Spleen (tissue), 11 donors: ENCODE results near the gene SAA1. TPM values are rescaled to one million over a fixed set of nuclear protein-coding genes. Genes with fewer than 3 reads are reported as not detected.
A peak's percentile ranks its signal among the peaks of the same experiment; 100 is the strongest.

Experiments used
- DNase-seq: peaks from one replicate; pipeline ENCODE4 v3.0.0-alpha.2; 2020
- H3K27ac ChIP-seq, 8 donors: fragments of 200-600 bp; sonication (generic) in 7 of 8; 1 replicate in 4 of 8; 2 replicates in 4 of 8; pipeline versions ENCODE4 v1.5.0 to v1.8.0; 2016 to 2021; ENCODE audit warnings: inconsistent platforms in 4 of 8, mild to moderate bottlenecking in 4 of 8, moderate library complexity in 1 of 8
- H3K27me3 ChIP-seq, 7 donors: fragments of 200-600 bp; sonication (generic) in 6 of 7; replicated peaks in 1 of 7; 1 replicate in 4 of 7; 2 replicates in 3 of 7; pipeline versions ENCODE4 v1.5.0 to v1.8.0; 2016 to 2021; ENCODE audit warnings: inconsistent platforms in 3 of 7, mild to moderate bottlenecking in 1 of 7
- H3K36me3 ChIP-seq, 6 donors: fragments of 200-600 bp; sonication (generic) in 5 of 6; 1 replicate in 4 of 6; 2 replicates in 2 of 6; pipeline versions ENCODE4 v1.5.0 to v1.8.0; 2016 to 2021; ENCODE audit warnings: inconsistent platforms in 2 of 6
- H3K4me1 ChIP-seq, 6 donors: fragments of 200-600 bp; sonication (generic) in 5 of 6; 1 replicate in 3 of 6; 2 replicates in 3 of 6; pipeline versions ENCODE4 v1.5.0 to v1.8.0; 2016 to 2021; ENCODE audit warnings: inconsistent platforms in 3 of 6
- H3K4me3 ChIP-seq, 8 donors: fragments of 200-600 bp; sonication (generic) in 7 of 8; 1 replicate in 4 of 8; 2 replicates in 4 of 8; pipeline versions ENCODE4 v1.5.0 to v1.8.0; 2016 to 2021; ENCODE audit warnings: inconsistent platforms in 4 of 8, mild to moderate bottlenecking in 4 of 8, moderate library complexity in 2 of 8
- H3K9me3 ChIP-seq, 8 donors: fragments of 200-600 bp; sonication (generic) in 7 of 8; 1 replicate in 4 of 8; 2 replicates in 4 of 8; pipeline versions ENCODE4 v1.5.0 to v1.8.0; 2016 to 2021; ENCODE audit warnings: inconsistent platforms in 4 of 8
- CTCF ChIP-seq, 11 experiments: fragments of 200-600 bp in 7 of 11; fragments of 450-650 bp in 4 of 11; sonication (generic) in 4 of 11; IDR thresholded peaks in 8 of 11; conservative IDR thresholded peaks in 3 of 11; 1 replicate in 7 of 11; 2 replicates in 4 of 11; pipeline versions ENCODE4 v1.4.0 to v1.8.0; 2016 to 2021; ENCODE audit warnings: antibody characterized with exemption in 11 of 11, inconsistent platforms in 4 of 11, mild to moderate bottlenecking in 1 of 11
- POLR2A ChIP-seq, 3 donors: fragments of 450-650 bp; IDR thresholded peaks; one replicate each; pipeline ENCODE4 v1.5.1; 2017; ENCODE audit warnings: antibody characterized with exemption in 3 of 3, mild to moderate bottlenecking in 1 of 3
- POLR2AphosphoS5 ChIP-seq, 3 donors: sonication (generic); formaldehyde crosslinking; IDR thresholded peaks; one replicate each; pipeline ENCODE4 v1.5.1; 2017; ENCODE audit warnings: antibody characterized with exemption in 3 of 3
- WGBS, 5 donors: extraction: QIAGEN DNeasy Blood & Tissue Kit in 3 of 5; methylation state at CpG; one replicate each; pipeline versions ENCODE4 v1.1.5 to v1.1.7; 2013 to 2018; 5-methylcytosine and 5-hydroxymethylcytosine counted together
- intact Hi-C: fragments of 100-400 bp; cut with DNase I; formaldehyde crosslinking; loops from one replicate; pipeline ENCODE4 v1.15.0; 2023; ENCODE audit warnings: low total_unique reads
- polyA plus RNA-seq, 3 donors: library from polyadenylated mRNA; stranded (reverse); fragments of 200-250 nt; gene quantifications; one replicate each; pipeline ENCODE4 v1.2.1, GENCODE V29; 2013
- small RNA-seq, 4 donors: library from RNA; depleted of rRNA; stranded (forward); fragments of <200 nt; gene quantifications; one replicate each; pipeline ENCODE3, GENCODE V24; 2016
- total RNA-seq, 7 donors: library from RNA; depleted of rRNA in 3 of 7; stranded (reverse); fragments of >200 nt in 3 of 7; fragmentation: NEBNext Ultra II Directional in 4 of 7; extraction: Animal tissue kit (Norgen Biotek cat#: 25700) in 4 of 7; gene quantifications; one replicate each; pipeline versions ENCODE4 v1.1.0 to v1.2.1, GENCODE V29; 2016 to 2021
- donor health status: healthy with polysubstance abuse.
- donor health status: DM: no; HTN: no; CAD: no; lungs with moderate emphysema.
- donor health status: DM: no; HTN: no; CAD: no.
- donor health status: Bipolar disorder and iron deficiency.
- donor health status: healthy.
- donor health status: DM: no; HTN: no; CAD: no.
- donor health status: DM: yes; HTN: yes; CAD: no.

SAA1 gene
- total and polyA plus RNA-seq, 10 donors, result 1.0 to 84.3 (median 4.2) TPM; not detected in 2

GRCh38 chr11:18314784-18315523 lies 48.9 kb downstream of the SAA1 start:
- H3K27me3 ChIP-seq, result no peaks in the 10 kb centered on the region
- peaks cover 0 to 63% (median 9%) of the 10 kb centered on the region in 6 donors for H3K36me3 ChIP-seq
- no peaks in the 10 kb centered on the region for H3K9me3 ChIP-seq
- H3K4me1 ChIP-seq, result peaks cover 3 to 81% (median 33%) of the 10 kb centered on the region in 6 donors
- no peak for DNase-seq
- intact Hi-C loops, result no loop called here
- 75 to 84% (median 82%) methylated on average over 9 of the region's 9 CpGs for WGBS, 5 donors
- peak overlapping the region in 6 of 8 donors; percentile 30 to 77 (median 49) for H3K27ac ChIP-seq
- H3K4me3 ChIP-seq, result no peak overlapping the region
- TF ChIP-seq CTCF (IDR thresholded peaks at IDR 0.05 in 8 of 11, conservative IDR thresholded peaks at IDR 0.05 in 3 of 11) (no peak), POLR2A (IDR thresholded peaks at IDR 0.05) (no peak), POLR2AphosphoS5 (IDR thresholded peaks at IDR 0.05) (no peak)

DNA sequence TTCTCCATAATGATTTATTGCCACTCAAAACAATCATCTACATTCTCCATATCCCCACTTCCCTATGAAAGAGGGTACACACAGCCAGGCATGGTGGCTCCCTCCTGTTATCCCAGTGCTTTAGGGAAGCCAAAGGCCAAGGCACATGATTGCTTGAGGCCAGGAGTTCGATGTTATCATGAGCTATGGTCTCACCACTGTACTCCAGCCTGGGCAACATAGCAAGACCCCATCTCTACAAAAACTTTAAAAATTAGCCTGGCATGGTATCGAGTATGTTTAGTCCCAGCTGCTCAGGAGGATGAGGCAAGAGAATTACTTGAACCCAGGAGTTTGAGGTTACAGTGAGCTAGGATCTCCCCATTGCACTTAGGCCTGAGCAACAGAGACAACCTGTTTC lies 49.8 kb downstream of the SAA1 start:
- no peak overlapping the region for H3K4me3 ChIP-seq
- no peak for TF ChIP-seq POLR2AphosphoS5 (IDR thresholded peaks at IDR 0.05)
- no peak for TF ChIP-seq POLR2A (IDR thresholded peaks at IDR 0.05)
- TF ChIP-seq CTCF (IDR thresholded peaks at IDR 0.05 in 8 of 11, conservative IDR thresholded peaks at IDR 0.05 in 3 of 11), result no peak
- intact Hi-C loops, result no loop called here
- 93 to 97% (median 95%) methylated on average over 2 of the region's 2 CpGs for WGBS, 5 donors
- peaks cover 10 to 84% (median 38%) of the 10 kb centered on the region in 6 donors for H3K4me1 ChIP-seq
- peak overlapping the region in 1 of 8 donors; percentile 77 for H3K27ac ChIP-seq
- no peaks in the 10 kb centered on the region for H3K27me3 ChIP-seq
- peaks cover 0 to 54% (median 1%) of the 10 kb centered on the region in 6 donors for H3K36me3 ChIP-seq
- no peak for DNase-seq
- no peaks in the 10 kb centered on the region for H3K9me3 ChIP-seq

GRCh38 chr11:18317551-18317950 lies 51.5 kb downstream of the SAA1 start:
- H3K4me1 ChIP-seq, result peaks cover 14 to 78% (median 37%) of the 10 kb centered on the region in 6 donors
- no peak for DNase-seq
- no peak overlapping the region for H3K27ac ChIP-seq
- WGBS, 5 donors, result 86 to 94% (median 90%) methylated on average over 4 of the region's 4 CpGs
- no peaks in the 10 kb centered on the region for H3K27me3 ChIP-seq
- TF ChIP-seq CTCF (IDR thresholded peaks at IDR 0.05 in 8 of 11, conservative IDR thresholded peaks at IDR 0.05 in 3 of 11), result no peak
- no peak overlapping the region for H3K4me3 ChIP-seq
- H3K36me3 ChIP-seq, result peaks cover 0 to 43% (median 0%) of the 10 kb centered on the region in 6 donors
- intact Hi-C loops, result no loop called here
- no peaks in the 10 kb centered on the region for H3K9me3 ChIP-seq

Small RNA genes lying within 50 kb of the gene (small RNA-seq; reads per million reads assigned to genes)
- gene RNA5SP333 (0 reads per million in 4 donors), gene RNA5SP334 (0 reads per million in 4 donors)

Other genes with a start within 250 kb of the SAA1 start
- gene TPH1, start 220.0 kb upstream of the SAA1 start, total RNA-seq, result 1 to 10 TPM in 3 of 7 donors, under 1 TPM in 4; 0.59 to 1.9 (median 0.94) TPM
- gene TPH1, start 220.0 kb upstream of the SAA1 start, polyA plus RNA-seq, result under 1 TPM; 0.21 to 0.70 (median 0.38) TPM
- 10 to 100 TPM; 13.4 to 26.9 (median 15.5) TPM for gene SAAL1, start 160.2 kb upstream of the SAA1 start, total RNA-seq
- gene SAAL1, start 160.2 kb upstream of the SAA1 start, polyA plus RNA-seq, result 10 to 100 TPM; 12.7 to 17.5 (median 12.9) TPM
- not detected for gene MRGPRX3, start 133.7 kb upstream of the SAA1 start, total RNA-seq
- not detected for gene MRGPRX3, start 133.7 kb upstream of the SAA1 start, polyA plus RNA-seq
- gene MRGPRX4, start 93.4 kb upstream of the SAA1 start, total RNA-seq, result not detected
- gene MRGPRX4, start 93.4 kb upstream of the SAA1 start, polyA plus RNA-seq, result not detected
- not detected for gene SAA4, start 29.5 kb upstream of the SAA1 start, total RNA-seq
- under 1 TPM in 1 of 3 donors, not detected in 2; 0.22 TPM for gene SAA4, start 29.5 kb upstream of the SAA1 start, polyA plus RNA-seq
- 1 to 10 TPM in 1 of 7 donors, under 1 TPM in 1, not detected in 5; 0.49 to 3.2 TPM for gene SAA2, start 17.6 kb upstream of the SAA1 start, total RNA-seq
- 10 to 100 TPM in 1 of 3 donors, under 1 TPM in 2; 0.19 to 13.1 (median 0.50) TPM for gene SAA2, start 17.6 kb upstream of the SAA1 start, polyA plus RNA-seq
- gene HPS5, start 55.9 kb downstream of the SAA1 start, total RNA-seq, result 10 to 100 TPM; 25.9 to 35.7 (median 30.0) TPM
- gene HPS5, start 55.9 kb downstream of the SAA1 start, polyA plus RNA-seq, result 10 to 100 TPM; 10.3 to 14.1 (median 11.1) TPM
- 10 to 100 TPM; 39.6 to 65.4 (median 52.0) TPM for gene GTF2H1, start 56.3 kb downstream of the SAA1 start, total RNA-seq
- gene GTF2H1, start 56.3 kb downstream of the SAA1 start, polyA plus RNA-seq, result 10 to 100 TPM; 18.1 to 25.1 (median 20.2) TPM
- gene LDHA, start 128.3 kb downstream of the SAA1 start, total RNA-seq, result 100 to 1,000 TPM; 221 to 415 (median 286) TPM
- gene LDHA, start 128.3 kb downstream of the SAA1 start, polyA plus RNA-seq, result 100 to 1,000 TPM; 139 to 260 (median 206) TPM
- gene LDHC, start 146.1 kb downstream of the SAA1 start, total RNA-seq, result under 1 TPM in 1 of 7 donors, not detected in 6; 0.84 TPM
- gene LDHC, start 146.1 kb downstream of the SAA1 start, polyA plus RNA-seq, result 1 to 10 TPM in 1 of 3 donors, under 1 TPM in 1, not detected in 1; 0.93 to 1.1 TPM
- gene LDHAL6A, start 189.6 kb downstream of the SAA1 start, total RNA-seq, result not detected
- gene LDHAL6A, start 189.6 kb downstream of the SAA1 start, polyA plus RNA-seq, result under 1 TPM in 1 of 3 donors, not detected in 2; 0.02 TPM